Gastroesophageal sphincter (tissue), 3 donors: ENCODE data around the gene CYP1A2.

Source experiments
- CTCF ChIP-seq, 4 experiments: fragments of 200-600 bp in 2 of 4; fragments of 450-650 bp in 2 of 4; sonication (generic) in 1 of 4; IDR thresholded peaks; one replicate each; pipeline ENCODE4 v1.5.1; 2017 to 2019; ENCODE audit warnings: antibody characterized with exemption in 4 of 4, mild to moderate bottlenecking in 2 of 4, moderate library complexity in 2 of 4
- EP300 ChIP-seq: sonication (generic); formaldehyde crosslinking; IDR thresholded peaks from one replicate; pipeline ENCODE4 v1.6.1; 2017; ENCODE audit warnings: antibody characterized with exemption, mild to moderate bottlenecking
- POLR2A ChIP-seq, 2 donors: fragments of 450-650 bp; IDR thresholded peaks; one replicate each; pipeline ENCODE4 v1.6.1; 2017; ENCODE audit warnings: antibody characterized with exemption in 2 of 2, mild to moderate bottlenecking in 2 of 2, moderate library complexity in 1 of 2
- POLR2AphosphoS5 ChIP-seq: sonication (generic); formaldehyde crosslinking; IDR thresholded peaks from one replicate; pipeline ENCODE4 v1.6.1; 2017; ENCODE audit warnings: antibody characterized with exemption

DNA sequence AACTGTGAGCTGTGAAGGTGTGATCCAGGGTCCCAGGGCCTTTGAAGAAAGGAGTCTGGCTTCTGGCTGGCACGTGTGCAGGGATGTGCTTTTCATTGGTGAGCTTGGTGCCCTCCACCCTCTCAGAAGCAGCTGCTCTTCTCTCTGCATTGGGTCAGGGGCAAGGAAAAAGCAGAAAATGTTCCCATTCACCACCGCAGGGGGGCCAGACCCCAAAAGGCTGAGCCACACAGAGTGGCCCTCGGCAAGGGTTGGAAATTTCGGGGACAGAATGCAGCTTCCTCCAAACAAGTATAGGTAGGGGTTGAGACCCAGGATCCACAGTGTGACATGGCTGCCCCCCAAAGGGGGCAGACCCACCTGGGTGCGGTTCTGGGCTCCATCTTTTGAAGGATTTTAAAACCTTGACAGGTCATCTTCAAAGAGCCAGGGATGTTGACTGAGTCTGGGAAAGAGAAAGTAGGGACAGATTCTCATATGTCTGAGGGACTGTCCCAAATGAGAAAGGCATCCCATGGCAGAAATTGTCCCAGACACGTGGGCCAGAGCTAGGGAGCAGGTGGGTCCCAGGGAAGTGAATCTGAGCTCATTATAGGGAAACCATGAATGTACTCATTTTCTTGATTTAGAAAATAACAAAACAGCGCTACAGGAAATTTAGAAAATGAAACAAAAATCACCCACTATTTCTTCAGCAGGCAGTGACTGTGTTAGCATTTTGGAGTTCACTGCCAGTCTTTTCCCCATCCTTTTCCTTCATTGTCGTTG lies 36.0 kb downstream of the CYP1A2 start:
- TF ChIP-seq POLR2AphosphoS5 (no peak), CTCF (IDR thresholded peaks at IDR 0.05) (no peak), POLR2A (IDR thresholded peaks at IDR 0.05) (no peak), EP300 (no peak)
